Measurements from ENCODE around the gene KCNA5.

Gene KCNA5

DNA sequence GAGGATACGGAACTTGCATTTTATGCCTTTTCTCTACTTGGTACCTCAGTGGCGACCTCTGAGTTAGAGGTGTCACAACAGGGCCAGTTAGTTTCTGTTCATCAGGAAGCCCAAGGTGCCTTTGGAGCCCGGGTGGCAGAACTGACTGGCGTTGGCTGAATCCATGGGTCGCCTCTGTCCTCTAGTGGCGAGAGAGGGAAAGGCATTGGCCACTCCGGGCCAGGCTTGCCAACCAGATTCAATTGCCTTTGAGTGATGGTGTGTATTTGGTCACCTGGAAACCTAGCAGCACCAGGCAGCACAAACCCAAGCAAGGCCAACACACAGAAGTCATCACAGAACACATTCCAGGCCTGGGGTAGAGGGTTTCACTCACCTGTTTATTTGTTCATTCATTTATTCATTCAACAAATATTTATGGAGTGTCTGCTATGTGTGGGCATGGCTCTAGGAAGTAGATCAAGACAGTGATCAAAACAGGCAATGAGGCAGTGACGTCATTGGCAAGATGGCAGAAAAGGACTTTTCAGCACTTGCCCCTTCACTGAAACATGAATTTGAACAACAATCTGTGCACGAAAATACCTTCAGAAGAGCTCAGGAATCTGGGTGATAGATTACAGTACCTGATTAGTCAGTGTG lies 40.5 kb upstream of the KCNA5 start:
- Histone ChIP-seq H3K4me1 (ENCODE audit: insufficient read depth, low read length) (no peaks in the 10 kb centered on the region), H3K79me2 (ENCODE audit: insufficient read depth, low read length) (no peaks in the 10 kb centered on the region), H3K27ac (ENCODE audit: low read length) (no peak overlapping the region), H3K27me3 (ENCODE audit: insufficient read depth, low read length, poor library complexity) (peaks cover 11% of the 10 kb centered on the region), H4K20me1 (ENCODE audit: insufficient read depth, low read length) (no peaks in the 10 kb centered on the region), H3K9me3 (ENCODE audit: insufficient read depth, low read length, severe bottlenecking) (no peaks in the 10 kb centered on the region), H3K36me3 (ENCODE audit: insufficient read depth, low read length) (no peaks in the 10 kb centered on the region), H2AFZ (ENCODE audit: low read depth, low read length) (no peak overlapping the region), H3K4me2 (ENCODE audit: insufficient read depth, low read length) (no peak overlapping the region), H3K9ac (ENCODE audit: low read depth, low read length) (no peak overlapping the region), H3K4me3 (ENCODE audit: low read depth in 1 of 2, low read length in 2 of 2) (no peak overlapping the region)
- TF ChIP-seq EZH2 (IDR thresholded peaks at IDR 0.05; ENCODE audit: borderline replicate concordance, low read depth, low read length, severe bottlenecking), result no peak
- TF ChIP-seq, protein P1, sequence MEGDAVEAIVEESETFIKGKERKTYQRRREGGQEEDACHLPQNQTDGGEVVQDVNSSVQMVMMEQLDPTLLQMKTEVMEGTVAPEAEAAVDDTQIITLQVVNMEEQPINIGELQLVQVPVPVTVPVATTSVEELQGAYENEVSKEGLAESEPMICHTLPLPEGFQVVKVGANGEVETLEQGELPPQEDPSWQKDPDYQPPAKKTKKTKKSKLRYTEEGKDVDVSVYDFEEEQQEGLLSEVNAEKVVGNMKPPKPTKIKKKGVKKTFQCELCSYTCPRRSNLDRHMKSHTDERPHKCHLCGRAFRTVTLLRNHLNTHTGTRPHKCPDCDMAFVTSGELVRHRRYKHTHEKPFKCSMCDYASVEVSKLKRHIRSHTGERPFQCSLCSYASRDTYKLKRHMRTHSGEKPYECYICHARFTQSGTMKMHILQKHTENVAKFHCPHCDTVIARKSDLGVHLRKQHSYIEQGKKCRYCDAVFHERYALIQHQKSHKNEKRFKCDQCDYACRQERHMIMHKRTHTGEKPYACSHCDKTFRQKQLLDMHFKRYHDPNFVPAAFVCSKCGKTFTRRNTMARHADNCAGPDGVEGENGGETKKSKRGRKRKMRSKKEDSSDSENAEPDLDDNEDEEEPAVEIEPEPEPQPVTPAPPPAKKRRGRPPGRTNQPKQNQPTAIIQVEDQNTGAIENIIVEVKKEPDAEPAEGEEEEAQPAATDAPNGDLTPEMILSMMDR (IDR thresholded peaks at IDR 0.05; ENCODE audit: borderline replicate concordance, extremely low read depth, low read length, poor library complexity, severe bottlenecking), result peak; percentile 86
- ATAC-seq (ENCODE audit: insufficient read depth, low read depth), result peak; percentile 78
- DNase-seq, result peak; percentile 55

GRCh38 chr12:5008661-5009060 lies 35.0 kb upstream of the KCNA5 start:
- Histone ChIP-seq H2AFZ (ENCODE audit: low read depth, low read length) (no peak overlapping the region), H3K36me3 (ENCODE audit: insufficient read depth, low read length) (no peaks in the 10 kb centered on the region), H3K4me1 (ENCODE audit: insufficient read depth, low read length) (no peaks in the 10 kb centered on the region), H3K9ac (ENCODE audit: low read depth, low read length) (no peak overlapping the region), H3K4me3 (ENCODE audit: low read depth in 1 of 2, low read length in 2 of 2) (no peak overlapping the region), H3K79me2 (ENCODE audit: insufficient read depth, low read length) (no peaks in the 10 kb centered on the region), H3K4me2 (ENCODE audit: insufficient read depth, low read length) (no peak overlapping the region), H3K27ac (ENCODE audit: low read length) (no peak overlapping the region), H3K27me3 (ENCODE audit: insufficient read depth, low read length, poor library complexity) (peaks cover 21% of the 10 kb centered on the region), H3K9me3 (ENCODE audit: insufficient read depth, low read length, severe bottlenecking) (no peaks in the 10 kb centered on the region), H4K20me1 (ENCODE audit: insufficient read depth, low read length) (0 out of 2 replicates have a peak, but pooled peaks cover 4% of the 10 kb centered on the region)
- TF ChIP-seq, protein P1 (IDR thresholded peaks at IDR 0.05; ENCODE audit: borderline replicate concordance, extremely low read depth, low read length, poor library complexity, severe bottlenecking), result no peak
- TF ChIP-seq EZH2 (IDR thresholded peaks at IDR 0.05; ENCODE audit: borderline replicate concordance, low read depth, low read length, severe bottlenecking), result no peak
- ATAC-seq (ENCODE audit: insufficient read depth, low read depth) (no peak), DNase-seq (no peak)

GRCh38 chr12:5010151-5010550 lies 33.5 kb upstream of the KCNA5 start:
- no peak overlapping the region for H3K4me2 ChIP-seq (ENCODE audit: insufficient read depth, low read length)
- no peak overlapping the region for H3K9ac ChIP-seq (ENCODE audit: low read depth, low read length)
- no peaks in the 10 kb centered on the region for H3K9me3 ChIP-seq (ENCODE audit: insufficient read depth, low read length, severe bottlenecking)
- no peaks in the 10 kb centered on the region for H3K79me2 ChIP-seq (ENCODE audit: insufficient read depth, low read length)
- H3K36me3 ChIP-seq (ENCODE audit: insufficient read depth, low read length), result no peaks in the 10 kb centered on the region
- H3K27me3 ChIP-seq (ENCODE audit: insufficient read depth, low read length, poor library complexity), result peaks cover 29% of the 10 kb centered on the region
- no peak overlapping the region for H2AFZ ChIP-seq (ENCODE audit: low read depth, low read length)
- 0 out of 2 replicates have a peak, but pooled peaks cover 4% of the 10 kb centered on the region for H4K20me1 ChIP-seq (ENCODE audit: insufficient read depth, low read length)
- DNase-seq (no peak), ATAC-seq (ENCODE audit: insufficient read depth, low read depth) (no peak)
- no peak overlapping the region for H3K4me3 ChIP-seq (ENCODE audit: low read depth in 1 of 2, low read length in 2 of 2)
- TF ChIP-seq EZH2 (IDR thresholded peaks at IDR 0.05; ENCODE audit: borderline replicate concordance, low read depth, low read length, severe bottlenecking), result no peak
- TF ChIP-seq, protein P1 (IDR thresholded peaks at IDR 0.05; ENCODE audit: borderline replicate concordance, extremely low read depth, low read length, poor library complexity, severe bottlenecking), result no peak
- no peak overlapping the region for H3K27ac ChIP-seq (ENCODE audit: low read length)
- H3K4me1 ChIP-seq (ENCODE audit: insufficient read depth, low read length), result no peaks in the 10 kb centered on the region
